Measurements from ENCODE around the gene LIMCH1. TPM values are rescaled to one million over a fixed set of nuclear protein-coding genes. Genes with fewer than 3 reads are reported as not detected.

LIMCH1 gene
- polyA plus RNA-seq, 1 of the 3 experiments (the other 2 are of a cell fraction) = 1.2 TPM

GRCh38 chr4:41693629-41694028 is 155.7 kb downstream of the LIMCH1 start:
- no peaks in the 10 kb centered on the region for H3F3A ChIP-seq (replicated peaks; ENCODE audit: insufficient read depth)
- CTCF ChIA-PET = interaction anchor here (0.6 to 11.3 kb wide), 47 partner anchors 8 to 827 kb away, joined by 3 to 188 read pairs (median 4); partner anchors contain the start of genes PHOX2B and TMEM33
- H2AFZ ChIP-seq (ENCODE audit: low read depth) = no peak overlapping the region
- peak; percentile 71 for TF ChIP-seq CTCF (IDR thresholded peaks at IDR 0.05)
- TF ChIP-seq REST (IDR thresholded peaks at IDR 0.05; ENCODE audit: low read depth, low read length) = no peak
- peak; percentile 92 for TF ChIP-seq RAD21 (IDR thresholded peaks at IDR 0.05; ENCODE audit: low read length)
- TF ChIP-seq EP300 (IDR thresholded peaks at IDR 0.05; ENCODE audit: borderline replicate concordance in 1 of 2, low read depth in 1 of 2, low read length in 1 of 2) = 0 out of 4 replicates have a peak, but pooled peaks of 1 of the 2 experiments have one; percentile 10
- TF ChIP-seq RFX5 (IDR thresholded peaks at IDR 0.05; ENCODE audit: low read length) = peak; percentile 53; the same call in 1 of the 2 replicates
- TF ChIP-seq SMC3 (IDR thresholded peaks at IDR 0.05; ENCODE audit: low read depth, low read length) = peak; percentile 59; the same call in 1 of the 2 replicates
- TF ChIP-seq POLR2AphosphoS5 (IDR thresholded peaks at IDR 0.05; ENCODE audit: low read depth, low read length) = no peak
- no peak for TF ChIP-seq PBX3 (IDR thresholded peaks at IDR 0.05)
- 0% methylated on average over 2 of the region's 2 CpGs for WGBS (ENCODE audit: low lambda C conversion rate)
- H3K36me3 ChIP-seq (replicated peaks in 1 of 2; ENCODE audit: control insufficient read depth in 1 of 2, insufficient read depth in 2 of 2, low read length in 1 of 2) = peaks cover 0 to 12% of the 10 kb centered on the region in 2 experiments
- POLR2A ChIA-PET = no interaction called here
- no peaks in the 10 kb centered on the region for H3K9me2 ChIP-seq
- no peaks in the 10 kb centered on the region for H3K79me2 ChIP-seq (ENCODE audit: insufficient read depth)
- peaks cover 0 to 6% of the 10 kb centered on the region in 2 experiments; a peak in 2 of 4 replicates for H3K4me1 ChIP-seq (ENCODE audit: control insufficient read depth in 1 of 2, insufficient read depth in 2 of 2, low read depth in 1 of 2, low read length in 1 of 2)
- H3K27me3 ChIP-seq (ENCODE audit: insufficient read depth) = 0 out of 2 replicates have a peak, but pooled peaks cover 4% of the 10 kb centered on the region
- H3K9ac ChIP-seq = no peak overlapping the region
- peak overlapping the region in 1 of 2 experiments; percentile 77; a peak in 2 of 4 replicates for H3K27ac ChIP-seq (ENCODE audit: low read depth in 2 of 2, low read length in 1 of 2)
- no peak overlapping the region; a peak in 1 of 4 replicates for H3K4me3 ChIP-seq (ENCODE audit: low read depth in 2 of 2, low read length in 1 of 2)
- H3K4me2 ChIP-seq = no peak overlapping the region
- no peaks in the 10 kb centered on the region for H3K9me3 ChIP-seq
- H4K20me1 ChIP-seq (ENCODE audit: insufficient read depth) = no peaks in the 10 kb centered on the region
- DNase-seq = peak; percentile 27

GRCh38 chr4:41696131-41696530 is 158.2 kb downstream of the LIMCH1 start:
- Histone ChIP-seq H3K36me3 (replicated peaks in 1 of 2; ENCODE audit: control insufficient read depth in 1 of 2, insufficient read depth in 2 of 2, low read length in 1 of 2) (peaks cover 0 to 3% of the 10 kb centered on the region in 2 experiments), H3K4me3 (ENCODE audit: low read depth in 2 of 2, low read length in 1 of 2) (no peak overlapping the region), H3K27ac (ENCODE audit: low read depth in 2 of 2, low read length in 1 of 2) (no peak overlapping the region; a peak in 1 of 4 replicates), H3K27me3 (ENCODE audit: insufficient read depth) (no peaks in the 10 kb centered on the region), H3F3A (replicated peaks; ENCODE audit: insufficient read depth) (no peaks in the 10 kb centered on the region), H3K4me2 (no peak overlapping the region), H4K20me1 (ENCODE audit: insufficient read depth) (no peaks in the 10 kb centered on the region), H2AFZ (ENCODE audit: low read depth) (no peak overlapping the region), H3K9me3 (no peaks in the 10 kb centered on the region), H3K9me2 (no peaks in the 10 kb centered on the region), H3K4me1 (ENCODE audit: control insufficient read depth in 1 of 2, insufficient read depth in 2 of 2, low read depth in 1 of 2, low read length in 1 of 2) (peaks cover 0 to 5% of the 10 kb centered on the region in 2 experiments; a peak in 2 of 4 replicates), H3K9ac (no peak overlapping the region), H3K79me2 (ENCODE audit: insufficient read depth) (no peaks in the 10 kb centered on the region)
- POLR2A ChIA-PET = no interaction called here
- 47% methylated on average over 3 of the region's 3 CpGs for WGBS (ENCODE audit: low lambda C conversion rate)
- DNase-seq = no peak
- CTCF ChIA-PET = no interaction called here
- no peak for TF ChIP-seq CHD2 (IDR thresholded peaks at IDR 0.05; ENCODE audit: low read length, partially characterized antibody)
- no peak for TF ChIP-seq RCOR1 (IDR thresholded peaks at IDR 0.05; ENCODE audit: low read length)
- TF ChIP-seq SIN3A (IDR thresholded peaks at IDR 0.05; ENCODE audit: borderline replicate concordance, low read depth, low read length) = no peak
- TF ChIP-seq PBX3 (IDR thresholded peaks at IDR 0.05) = no peak
- TF ChIP-seq FOXJ3 (CRISPR knock-in tag; IDR thresholded peaks at IDR 0.05) = no peak
- no peak for TF ChIP-seq IRF3 (IDR thresholded peaks at IDR 0.05; ENCODE audit: low read depth, low read length)
- no peak for TF ChIP-seq NFIC (IDR thresholded peaks at IDR 0.05; ENCODE audit: borderline replicate concordance)
- no peak for TF ChIP-seq USF1 (IDR thresholded peaks at IDR 0.05; ENCODE audit: borderline replicate concordance, low read depth)
- TF ChIP-seq MXI1 (IDR thresholded peaks at IDR 0.05; ENCODE audit: low read depth, low read length) = no peak
- TF ChIP-seq JUND (IDR thresholded peaks at IDR 0.05) = no peak
